G401.6 (cell line): ENCODE results near the gene RSPO4.
"Not testable (repeated sequence)": the region's sequence is repeated elsewhere in the genome, so short reads cannot be mapped to it uniquely, and the experiment has no call there.

Source experiments
- FAIRE-seq: peaks from 2 replicates; lab custom pipeline; 2012; peaks lifted over from hg19 to GRCh38; lab: Jason Lieb, UNC

Gene RSPO4

DNA sequence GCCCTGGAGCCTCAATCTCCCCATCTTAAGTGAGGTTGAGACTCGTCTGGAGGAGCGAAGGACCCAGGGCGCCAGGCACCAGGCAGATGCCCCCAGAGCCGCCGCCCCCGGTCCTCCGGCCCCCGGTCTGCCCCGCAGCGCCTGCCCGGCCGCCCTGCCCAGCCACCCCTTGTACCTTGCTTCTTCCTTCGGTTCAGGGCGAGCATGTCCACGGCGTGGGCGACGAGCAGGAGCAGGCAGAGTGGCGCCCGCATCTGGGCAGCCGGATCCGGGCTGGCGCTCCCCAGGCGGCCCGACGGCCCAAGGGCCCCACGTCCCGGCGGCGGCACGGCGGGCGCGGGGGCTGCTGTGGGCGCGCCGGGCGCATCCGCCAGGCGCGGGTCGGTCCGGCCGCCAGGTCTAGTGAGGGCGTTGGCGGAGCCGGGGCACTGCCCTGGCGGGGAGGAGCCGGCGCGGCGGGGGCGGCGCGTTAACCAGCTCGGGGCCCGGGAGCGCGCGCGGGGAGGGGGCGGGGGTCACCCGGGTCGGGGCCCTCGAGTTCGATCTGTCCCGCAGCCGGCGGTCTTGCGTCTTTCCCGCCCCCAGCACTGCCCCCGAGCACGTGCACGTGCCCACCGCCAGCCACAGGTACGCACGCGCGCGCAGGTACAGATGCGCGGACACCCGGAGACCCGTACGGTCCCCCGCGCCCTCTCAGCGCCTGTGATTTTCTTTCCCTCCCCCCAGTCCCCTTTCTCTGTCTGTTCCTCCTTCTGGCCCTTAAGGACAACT is at the start of gene RSPO4:
TSS of gene RSPO4 (minus strand) at position 401 of the 771 bp plus-strand sequence. CDS start at position 254, 147 bp downstream.
- FAIRE-seq = no peak

DNA sequence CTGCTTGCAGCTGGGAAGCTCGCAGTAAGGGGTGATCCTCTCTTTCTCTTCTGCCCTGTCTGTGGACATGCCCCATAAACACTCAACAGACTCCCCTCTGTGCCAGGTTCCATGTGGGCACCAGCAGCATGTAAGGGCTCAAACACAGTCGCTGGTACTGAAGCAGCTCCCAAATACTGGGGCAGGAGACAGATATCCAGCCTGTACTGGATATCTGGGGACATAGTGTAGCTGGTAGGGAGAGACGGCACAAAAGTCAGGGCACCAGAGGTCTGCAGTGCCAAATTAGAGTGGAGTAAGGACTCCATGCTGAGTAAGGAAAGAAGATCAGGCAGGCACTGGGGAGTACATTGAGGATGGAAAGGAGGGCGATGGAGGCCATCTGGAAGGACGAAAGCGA is 48.3 kb upstream of the RSPO4 start:
- no peak for FAIRE-seq

DNA sequence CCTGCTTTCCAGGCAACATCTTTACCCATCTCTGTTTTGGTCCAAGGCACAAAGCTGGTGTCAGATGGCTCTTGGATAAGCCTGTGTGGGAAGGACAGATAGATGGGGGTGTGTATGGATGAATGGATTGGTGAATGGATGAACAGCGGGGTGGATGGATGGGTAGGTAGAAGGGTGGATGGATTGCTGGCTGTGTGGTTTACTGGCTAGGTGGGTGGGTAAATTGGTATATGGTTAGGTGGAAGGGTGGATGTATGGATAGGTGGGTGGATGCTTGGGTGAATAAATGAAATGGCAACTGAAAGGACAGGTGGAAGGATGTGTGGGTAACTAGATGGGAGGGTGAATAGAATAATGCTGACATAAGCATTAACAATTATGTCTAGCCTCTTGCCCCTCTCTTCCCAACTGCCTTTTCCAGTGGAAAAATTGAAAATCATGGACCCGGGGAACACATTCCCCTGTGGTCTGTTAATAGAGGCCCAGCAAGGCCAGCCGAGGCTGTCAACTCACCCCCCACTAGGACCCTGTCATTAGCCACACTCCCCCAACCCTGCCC is 43.8 kb upstream of the RSPO4 start:
- no peak for FAIRE-seq

DNA sequence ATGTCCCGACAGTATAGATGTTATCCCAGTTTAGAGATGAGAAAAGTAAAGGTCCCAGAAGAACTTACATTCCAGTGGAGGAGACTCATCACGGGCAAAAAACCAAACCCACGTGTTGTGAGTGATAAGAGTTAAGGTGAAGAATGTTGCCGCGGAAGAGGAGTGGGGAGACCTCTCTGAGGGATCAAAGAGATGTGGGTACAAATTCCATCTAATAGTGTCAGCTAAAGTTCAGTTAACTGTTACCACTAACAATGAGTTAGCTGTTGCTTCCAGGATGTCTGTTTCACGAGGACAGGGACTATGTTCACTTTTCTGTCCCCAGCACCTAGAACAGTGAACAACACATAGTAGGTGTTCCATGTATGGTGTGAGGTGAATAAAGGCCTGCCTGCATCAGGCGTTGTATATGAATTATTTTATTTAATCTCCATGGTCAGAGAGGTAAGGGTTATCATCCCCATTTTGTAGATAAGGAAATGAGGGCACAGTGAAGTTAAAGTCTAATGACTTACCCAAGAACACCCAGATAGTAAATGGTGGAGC is 39.8 kb upstream of the RSPO4 start:
- no peak for FAIRE-seq

DNA sequence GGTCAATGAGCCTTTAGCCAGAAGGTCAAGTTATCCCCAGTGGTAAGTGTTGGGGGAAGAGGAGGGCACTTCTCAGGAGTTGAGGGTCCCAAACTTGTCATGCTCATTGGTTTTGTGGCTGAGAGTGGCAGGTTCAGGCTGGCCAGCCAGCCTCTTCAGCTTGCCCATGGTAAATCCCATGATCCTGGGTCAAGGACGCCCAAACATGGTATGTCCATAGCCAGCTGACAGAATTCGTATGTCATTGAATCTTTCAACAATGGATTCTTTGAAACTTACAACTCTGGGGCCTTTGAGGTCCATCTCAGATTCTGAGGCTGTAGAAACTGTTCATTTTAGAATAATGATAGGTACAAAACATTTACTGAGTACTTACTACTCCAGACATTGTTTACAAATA is 36.1 kb upstream of the RSPO4 start:
- FAIRE-seq = no peak

DNA sequence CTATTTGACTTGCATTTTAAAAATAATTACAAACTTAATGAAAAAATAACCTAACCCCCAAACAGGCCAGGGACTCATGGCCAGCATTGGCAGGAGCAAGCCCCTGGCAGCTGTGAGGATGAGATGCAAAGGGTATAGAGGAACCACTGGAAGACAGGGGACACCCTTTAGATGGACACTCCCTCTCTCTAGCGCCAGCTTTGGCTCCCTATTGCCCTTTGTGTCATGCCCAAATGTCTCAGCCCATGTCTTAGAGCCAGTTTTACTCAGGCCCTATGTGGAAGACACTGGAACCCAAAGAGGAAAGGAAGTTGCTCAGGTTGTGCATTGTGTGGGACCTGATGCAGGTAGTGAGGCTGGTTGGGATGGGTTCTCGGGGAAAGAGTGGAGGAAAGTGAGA is 34.9 kb upstream of the RSPO4 start:
- FAIRE-seq = no peak

DNA sequence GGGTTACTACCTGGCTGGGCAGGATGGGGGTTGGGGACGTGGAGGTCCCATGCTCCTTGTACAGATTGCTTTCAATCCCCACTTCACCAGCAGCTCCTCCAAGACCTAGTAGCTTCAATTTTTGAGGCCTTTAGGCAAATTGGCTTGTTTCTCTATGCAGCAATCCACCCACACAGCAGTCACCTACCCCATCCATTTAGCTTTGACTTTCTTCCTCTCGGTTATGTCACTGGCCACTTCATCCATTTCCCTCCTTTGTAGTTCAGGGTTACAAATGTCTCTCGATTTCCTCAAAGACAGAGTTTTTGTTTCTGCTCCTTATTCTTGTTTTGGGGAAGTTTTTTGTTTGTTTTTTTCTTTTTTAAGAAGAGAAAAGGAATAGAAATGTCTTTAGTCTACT is 33.4 kb upstream of the RSPO4 start:
- no peak for FAIRE-seq

DNA sequence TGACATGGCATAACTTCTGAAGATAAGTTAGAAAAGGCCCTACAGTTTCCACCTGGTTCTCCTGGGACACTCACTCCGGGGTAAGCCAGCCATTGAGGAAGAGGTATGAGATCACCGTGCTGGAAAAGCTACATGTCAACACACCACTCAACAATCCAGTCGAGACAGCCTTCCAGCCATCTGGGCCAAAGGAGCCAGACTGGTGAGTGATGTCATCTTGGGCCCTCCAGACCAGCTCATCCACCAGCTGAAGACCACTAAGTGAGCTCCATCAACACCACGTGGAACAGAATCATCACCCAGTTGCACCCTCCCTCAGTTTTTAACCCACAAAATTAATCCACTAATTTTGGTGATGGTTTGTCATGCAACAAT is 32.3 kb upstream of the RSPO4 start:
- FAIRE-seq = no peak

DNA sequence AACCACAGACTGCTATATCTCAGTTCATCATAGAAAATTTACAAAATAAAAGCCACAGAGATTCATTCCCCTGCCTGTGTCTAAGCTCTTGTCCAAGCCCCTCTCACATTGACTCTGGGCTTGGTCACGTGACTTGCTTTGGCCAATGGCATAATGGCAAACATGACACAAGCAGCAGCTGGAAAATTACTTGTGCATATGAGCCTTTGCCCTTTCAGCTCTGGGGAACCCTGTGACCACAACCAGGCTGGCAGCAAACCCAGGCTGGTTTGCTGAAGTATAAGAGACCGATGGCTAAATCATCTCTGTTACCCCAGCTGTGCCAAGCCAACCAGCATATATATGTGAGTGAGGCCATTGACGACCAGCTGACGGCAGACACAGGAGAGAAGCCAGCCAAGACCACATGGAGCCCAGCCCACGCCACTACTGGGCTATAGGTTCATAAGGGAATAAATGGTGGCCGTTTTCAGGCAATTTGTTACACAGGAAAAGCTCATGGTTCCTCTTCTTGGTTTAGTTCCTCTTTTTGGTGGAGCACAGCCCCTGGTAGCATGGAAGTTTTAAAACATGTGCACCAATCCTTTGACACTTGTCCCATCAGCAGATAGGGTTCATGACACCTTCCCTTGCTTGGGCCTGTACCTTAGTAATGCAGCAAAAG is 31.8 kb upstream of the RSPO4 start:
- FAIRE-seq = no peak

DNA sequence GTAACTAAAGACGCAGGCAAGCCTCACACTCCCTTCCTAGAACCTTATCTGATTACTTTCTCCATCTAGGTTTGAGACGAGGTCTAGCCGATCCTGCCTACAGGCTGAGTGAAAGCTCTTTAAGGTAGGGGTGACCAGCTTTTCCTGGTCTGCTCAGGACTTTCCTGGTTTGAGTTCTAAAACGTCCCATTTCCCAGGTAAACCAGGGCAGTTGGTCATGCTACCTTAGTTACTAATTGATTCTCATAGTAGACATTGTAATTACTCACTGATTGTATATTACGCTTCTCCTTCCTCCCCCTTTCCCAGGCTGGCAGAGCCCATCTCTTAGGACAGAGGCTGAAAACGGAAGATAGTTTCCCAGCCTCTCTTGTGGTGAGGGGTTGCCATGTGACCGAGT is 27.9 kb upstream of the RSPO4 start:
- FAIRE-seq = no peak

DNA sequence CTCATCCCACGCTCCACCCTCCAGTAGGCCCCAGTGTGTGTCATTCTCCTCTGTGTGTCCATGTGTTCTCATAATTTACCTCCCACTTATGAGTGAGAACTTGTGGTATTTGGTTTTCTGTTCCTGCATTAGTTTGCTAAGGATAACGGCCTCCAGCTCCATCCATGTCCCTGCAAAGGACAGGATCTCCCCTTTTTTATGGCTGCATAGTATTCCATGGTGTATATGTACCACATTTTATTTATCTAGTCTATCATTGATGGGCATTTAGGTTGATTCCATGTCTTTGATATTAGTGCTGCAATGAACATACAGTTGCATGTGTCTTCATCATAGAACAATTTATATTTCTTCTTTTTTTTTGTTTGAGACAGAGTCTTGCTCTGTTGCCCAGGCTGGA is 24.1 kb upstream of the RSPO4 start:
- not testable (repeated sequence) for FAIRE-seq

DNA sequence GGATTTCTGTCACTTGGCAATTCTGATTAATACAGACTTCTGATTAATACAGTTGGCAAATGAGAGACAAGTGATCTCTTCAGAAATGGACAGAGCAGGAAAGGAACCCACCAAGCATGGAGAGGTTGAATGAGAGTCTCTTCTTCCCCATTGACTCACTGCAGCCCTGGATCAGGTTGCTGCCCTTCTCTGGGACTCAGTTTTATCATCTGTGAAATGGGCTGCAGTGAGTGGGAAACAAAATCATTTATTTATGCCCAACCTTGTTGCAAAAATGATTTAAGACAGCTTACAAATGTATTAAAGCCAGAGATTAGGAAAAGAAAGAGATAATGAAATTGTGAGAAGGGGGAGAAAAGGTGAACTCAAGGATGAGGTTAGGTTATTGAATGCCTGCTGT is 20.8 kb upstream of the RSPO4 start:
- no peak for FAIRE-seq

DNA sequence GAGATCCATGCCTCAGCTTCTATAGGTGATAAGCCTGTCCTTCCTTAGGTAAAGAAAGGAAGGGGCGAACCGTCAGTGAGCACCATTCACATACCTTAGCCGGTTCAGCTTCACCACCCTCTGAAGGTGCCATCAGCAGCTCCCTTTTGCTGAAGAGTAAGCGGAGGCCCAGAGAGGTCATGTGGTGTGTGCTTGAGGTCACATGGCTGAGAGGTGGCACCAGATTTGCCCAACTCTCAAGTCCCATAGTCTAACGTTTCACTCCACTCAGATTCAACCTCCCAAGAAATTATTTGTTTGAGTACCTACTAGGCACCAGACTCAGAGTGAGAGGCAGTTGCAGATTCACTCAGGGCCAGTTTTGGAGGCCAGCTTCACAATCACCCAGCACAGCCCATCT is 18.5 kb upstream of the RSPO4 start:
- FAIRE-seq = no peak

DNA sequence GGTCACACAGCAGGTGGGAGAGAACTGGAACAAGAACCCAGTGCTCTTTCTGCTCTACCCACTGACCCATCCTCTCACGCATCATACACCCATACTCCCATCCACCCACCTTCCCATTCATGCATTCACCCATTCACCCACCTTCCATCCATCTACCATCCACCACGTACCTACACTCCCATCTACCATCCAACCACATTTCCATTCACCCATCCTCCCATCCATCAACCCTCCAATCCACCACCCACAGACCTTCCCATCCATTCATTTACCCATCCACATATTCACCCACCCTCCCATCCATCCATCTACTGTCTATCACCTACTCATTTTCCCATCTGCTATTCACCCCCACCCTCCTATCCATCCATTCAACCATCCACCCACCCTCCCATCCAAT is 17.2 kb upstream of the RSPO4 start:
- no peak for FAIRE-seq

DNA sequence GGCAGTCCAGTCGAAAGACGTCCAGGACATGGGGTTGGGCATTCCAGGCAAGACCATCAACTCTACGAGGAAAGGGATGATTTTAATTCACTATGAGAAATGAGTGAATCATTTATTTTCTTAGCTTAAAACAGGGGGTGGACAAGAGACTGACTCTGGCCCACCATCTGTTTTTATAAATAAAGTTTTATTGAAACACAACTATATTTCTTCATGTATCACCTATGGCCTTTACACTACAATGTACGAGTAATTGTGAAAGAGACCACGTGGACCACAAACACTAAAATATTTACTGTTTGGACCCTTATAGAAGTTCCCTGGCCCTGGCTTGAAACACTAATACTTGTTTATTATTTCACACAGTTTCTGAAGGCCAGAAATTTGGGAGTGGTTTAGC is 15.6 kb upstream of the RSPO4 start:
- no peak for FAIRE-seq

DNA sequence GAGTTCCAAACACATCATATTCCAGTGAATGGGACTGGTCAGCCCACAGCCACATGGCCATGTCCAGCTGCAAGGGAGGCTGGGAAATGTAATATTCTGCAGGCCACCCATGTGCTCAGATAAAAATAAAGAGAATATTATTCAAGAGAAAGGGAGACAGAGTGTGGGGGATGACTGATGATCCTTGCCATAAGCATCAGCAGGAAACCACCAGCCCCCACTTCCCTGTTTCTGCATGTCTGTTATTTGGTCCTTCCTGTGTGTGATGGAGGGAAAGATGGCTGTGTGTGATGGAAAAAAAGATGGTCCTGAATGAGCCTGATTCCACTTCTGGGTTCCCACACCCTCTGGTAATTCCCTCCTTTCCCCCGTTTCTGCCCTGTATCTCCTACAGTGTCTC is 13.1 kb upstream of the RSPO4 start:
- no peak for FAIRE-seq

DNA sequence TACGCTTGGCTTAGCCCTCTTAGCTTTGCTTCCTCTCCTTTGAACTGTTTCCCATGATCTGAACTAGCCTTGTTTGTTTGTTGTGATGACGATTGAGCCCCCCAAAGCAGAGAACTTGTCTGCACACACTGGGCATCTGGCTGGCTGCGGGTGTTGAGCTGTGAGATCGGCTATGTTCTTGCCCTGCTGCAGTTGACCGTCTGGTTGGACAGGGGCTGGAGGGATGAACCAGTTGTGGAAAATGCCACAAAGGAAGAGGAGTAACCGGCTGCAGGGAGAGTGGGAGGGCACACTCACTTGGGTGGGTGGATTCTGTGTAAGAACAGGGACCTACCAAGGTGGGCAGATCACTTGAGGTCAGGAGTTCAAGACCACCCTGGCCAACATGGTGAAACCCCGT is 12.4 kb upstream of the RSPO4 start:
- no peak for FAIRE-seq

DNA sequence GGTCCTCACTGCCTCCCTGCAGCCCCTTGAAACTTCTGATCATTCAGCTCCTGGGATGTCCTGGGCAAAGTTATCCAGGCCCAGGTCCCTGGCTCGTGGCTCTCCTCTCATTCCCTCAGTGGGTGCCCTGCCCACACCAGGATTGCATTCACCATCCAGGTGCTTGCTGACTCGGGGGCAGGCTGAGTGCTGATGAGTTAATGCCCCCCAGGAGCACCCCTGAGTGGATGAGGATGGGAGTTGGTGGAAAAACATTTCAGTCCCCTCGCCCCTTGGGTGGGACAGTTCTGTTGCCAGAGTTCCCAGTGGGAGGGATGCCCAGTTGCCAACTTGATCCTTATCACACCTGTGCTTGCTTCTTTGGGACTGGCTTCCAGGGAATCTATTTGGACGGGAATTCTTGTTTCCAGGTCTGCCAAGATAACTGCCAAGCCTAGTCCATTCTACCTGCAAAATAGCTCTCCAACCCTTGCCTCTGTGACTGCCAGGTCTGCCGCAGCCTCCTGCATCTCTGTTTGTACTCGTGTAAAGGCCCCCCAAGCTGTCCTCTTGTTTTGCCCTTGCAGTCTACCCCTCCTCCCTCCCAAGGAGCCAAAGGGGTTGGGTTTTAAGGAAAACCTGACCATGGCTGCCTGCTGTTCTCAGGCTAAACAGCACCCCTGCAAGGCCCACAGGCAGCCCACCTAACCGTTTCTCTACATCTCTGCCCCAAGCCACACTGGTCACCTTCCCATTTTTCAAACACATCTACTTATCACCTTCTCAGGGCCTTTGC is 11.6 kb upstream of the RSPO4 start:
- FAIRE-seq = no peak

DNA sequence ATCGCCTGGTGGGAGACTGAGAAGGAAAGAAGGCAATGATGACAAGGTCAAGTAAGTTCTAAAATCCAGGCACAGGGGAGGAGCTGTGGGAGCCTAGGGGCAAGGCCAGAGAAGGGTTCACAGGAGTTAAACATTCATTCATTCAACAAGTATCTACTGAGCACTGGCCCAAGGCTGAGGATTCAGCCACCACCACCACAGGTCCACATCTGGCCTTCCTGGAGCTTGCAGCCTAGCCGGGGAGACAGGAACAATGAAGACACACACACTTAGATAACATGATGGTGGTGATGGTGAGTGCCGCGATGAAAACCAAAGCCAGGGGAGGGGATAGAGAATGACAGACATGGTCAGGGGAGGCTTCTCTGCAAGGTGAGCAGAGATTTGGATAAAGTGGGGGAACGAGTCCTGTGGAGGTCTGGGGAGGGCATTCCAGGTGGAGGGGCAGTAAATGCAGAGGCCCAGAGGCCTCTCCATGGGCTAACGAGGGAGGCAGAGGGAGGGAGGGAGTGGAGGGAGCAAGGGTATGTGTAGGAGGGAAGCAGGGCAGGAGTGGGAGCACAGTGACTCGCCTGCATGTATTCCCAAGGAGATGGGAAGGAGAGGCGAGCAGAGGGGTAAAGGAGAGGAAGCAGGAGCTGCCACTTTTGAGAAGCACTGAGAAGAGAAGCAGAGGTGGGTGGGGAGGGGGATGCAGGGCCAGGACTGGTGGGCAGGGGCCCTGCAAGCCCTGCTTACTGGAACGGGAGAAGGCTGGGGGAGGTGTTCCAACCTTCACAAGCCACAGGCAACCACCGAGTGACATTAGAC is 10.5 kb upstream of the RSPO4 start:
- no peak for FAIRE-seq

DNA sequence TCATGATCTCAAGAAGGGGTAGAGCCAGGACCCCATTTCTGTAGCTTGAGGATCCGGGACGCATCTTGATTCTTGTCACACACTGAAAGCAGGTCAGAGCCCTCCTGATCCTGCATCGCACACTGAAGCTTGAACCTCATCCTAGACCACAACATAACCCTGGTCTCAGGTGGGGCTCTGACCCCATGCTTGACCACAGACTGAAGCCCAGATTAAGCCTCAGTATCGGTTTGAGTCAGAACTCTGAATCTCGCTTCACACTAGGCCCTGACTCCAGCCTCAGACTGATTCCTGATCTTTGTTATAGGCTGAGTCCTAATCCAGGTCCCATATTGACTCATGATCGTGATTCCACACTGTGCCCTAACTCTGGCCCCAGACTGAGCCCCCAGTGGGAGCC is 8.5 kb upstream of the RSPO4 start:
- no peak for FAIRE-seq

DNA sequence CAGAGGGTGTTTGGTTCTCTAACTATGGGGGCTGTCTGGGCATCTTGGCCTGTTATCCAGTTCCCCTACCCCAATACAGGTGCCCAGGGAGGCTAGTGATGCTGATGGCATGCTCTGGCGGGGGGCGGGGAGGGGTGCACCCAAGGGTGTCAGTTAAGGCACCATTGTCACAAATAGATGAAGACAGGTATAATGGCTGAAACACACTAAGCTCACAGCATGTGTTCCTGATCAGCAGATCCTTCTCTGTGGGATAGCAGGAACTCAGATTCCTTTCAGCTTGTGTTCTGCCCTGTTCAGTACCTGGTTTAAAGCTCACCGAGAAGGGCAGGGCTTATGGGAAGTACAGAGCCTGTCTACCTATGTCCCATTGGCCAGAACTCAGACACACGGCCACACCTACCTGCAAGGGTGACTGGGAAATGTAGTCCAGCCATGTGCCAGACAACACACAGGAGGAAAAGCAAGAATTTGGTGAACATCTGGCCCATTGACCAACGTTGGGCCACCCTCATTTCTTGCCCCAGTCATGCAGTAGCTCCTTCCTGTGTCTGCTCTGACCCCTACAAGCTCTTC is 3.4 kb upstream of the RSPO4 start:
- no peak for FAIRE-seq
